ENCODE results near the gene LPIN3. TPM values are rescaled to one million over a fixed set of nuclear protein-coding genes. Genes with fewer than 3 reads are reported as not detected.
"Not testable (repeated sequence)": the region's sequence is repeated elsewhere in the genome, so short reads cannot be mapped to it uniquely, and the experiment has no call there.

LPIN3 gene
- total RNA-seq, 1 experiment from 2014 or later = 27.9 TPM

GRCh38 chr20:41308726-41309413 lies 31.8 kb upstream of the LPIN3 start:
- CTCF ChIA-PET = interaction anchor here (0.5 kb wide), 1 partner anchor 34 kb away, joined by 3 read pairs; no protein-coding TSS in a partner anchor
- Histone ChIP-seq H3K4me3 (ENCODE audit: low read length) (no peak overlapping the region), H3K4me2 (ENCODE audit: low read length) (no peak overlapping the region), H3K27ac (ENCODE audit: low read length) (no peak overlapping the region), H2AFZ (ENCODE audit: low read length) (no peak overlapping the region), H3K27me3 (ENCODE audit: low read length) (no peaks in the 10 kb centered on the region), H3F3A (ENCODE audit: low read length, unreplicated experiment) (no peaks in the 10 kb centered on the region), H3K79me2 (ENCODE audit: low read length) (peaks cover 52% of the 10 kb centered on the region), H4K20me1 (ENCODE audit: low read length) (no peaks in the 10 kb centered on the region), H3K9me3 (ENCODE audit: low read length) (no peaks in the 10 kb centered on the region), H3K9ac (ENCODE audit: low read length) (no peak overlapping the region), H3K9me2 (replicated peaks; ENCODE audit: low read length) (no peaks in the 10 kb centered on the region), H3K36me3 (ENCODE audit: low read depth, low read length) (0 out of 2 replicates have a peak, but pooled peaks cover 6% of the 10 kb centered on the region), H3K4me1 (ENCODE audit: insufficient read depth, low read length) (peaks cover 10% of the 10 kb centered on the region; the same call in 1 of the 2 replicates)
- POLR2A ChIA-PET (ENCODE audit: unreplicated experiment) = no interaction called here
- intact Hi-C loops (cut with micrococcal nuclease) = no loop called here
- no TSS peak for BruUV-seq (replicated peaks)
- no peak for ATAC-seq
- TF ChIP-seq EZH2 (IDR thresholded peaks at IDR 0.05; ENCODE audit: low read length, unreplicated experiment) (no peak), EZH2phosphoT487 (IDR thresholded peaks at IDR 0.05; ENCODE audit: borderline replicate concordance, low read length) (no peak), CTCF (conservative IDR thresholded peaks at IDR 0.05; ENCODE audit: low read depth, low read length) (no peak)
- DNase-seq = no peak

- H4K20me1 ChIP-seq (ENCODE audit: low read length) = no peaks in the 10 kb centered on the region
- 0 out of 2 replicates have a peak, but pooled peaks cover 6% of the 10 kb centered on the region for H3K36me3 ChIP-seq (ENCODE audit: low read depth, low read length)
- peaks cover 8% of the 10 kb centered on the region; the same call in 1 of the 2 replicates for H3K4me1 ChIP-seq (ENCODE audit: insufficient read depth, low read length)
- ATAC-seq (peak; percentile 67), DNase-seq (peak; percentile 50)
- peaks cover 53% of the 10 kb centered on the region for H3K79me2 ChIP-seq (ENCODE audit: low read length)
- no peaks in the 10 kb centered on the region for H3K27me3 ChIP-seq (ENCODE audit: low read length)
- intact Hi-C loops (cut with micrococcal nuclease) = no loop called here
- no peak overlapping the region for H2AFZ ChIP-seq (ENCODE audit: low read length)
- CTCF ChIA-PET = no interaction called here
- H3K4me3 ChIP-seq (ENCODE audit: low read length) = no peak overlapping the region
- no peak overlapping the region for H3K27ac ChIP-seq (ENCODE audit: low read length)
- BruUV-seq (replicated peaks) = no TSS peak
- H3K9me2 ChIP-seq (replicated peaks; ENCODE audit: low read length) = no peaks in the 10 kb centered on the region
- no peaks in the 10 kb centered on the region for H3K9me3 ChIP-seq (ENCODE audit: low read length)
- H3F3A ChIP-seq (ENCODE audit: low read length, unreplicated experiment) = no peaks in the 10 kb centered on the region
- POLR2A ChIA-PET (ENCODE audit: unreplicated experiment) = no interaction called here
- TF ChIP-seq EZH2 (IDR thresholded peaks at IDR 0.05; ENCODE audit: low read length, unreplicated experiment) (no peak), EZH2phosphoT487 (IDR thresholded peaks at IDR 0.05; ENCODE audit: borderline replicate concordance, low read length) (no peak), CTCF (conservative IDR thresholded peaks at IDR 0.05; ENCODE audit: low read depth, low read length) (no peak)
- H3K4me2 ChIP-seq (ENCODE audit: low read length) = no peak overlapping the region
- no peak overlapping the region for H3K9ac ChIP-seq (ENCODE audit: low read length)
Measured at GRCh38 chr20:41309817-41310216, 30.8 kb upstream of the LPIN3 start.

GRCh38 chr20:41312009-41312408 lies 28.6 kb upstream of the LPIN3 start:
- intact Hi-C loops (cut with micrococcal nuclease) = not testable (repeated sequence)

More at GRCh38 chr20:41312009-41312408, 28.6 kb upstream of the LPIN3 start:
- H3K9me3 ChIP-seq (ENCODE audit: low read length); CTCF ChIA-PET; H4K20me1 ChIP-seq (ENCODE audit: low read length); H3K27ac ChIP-seq (ENCODE audit: low read length); DNase-seq; H3K9ac ChIP-seq (ENCODE audit: low read length); H3K4me2 ChIP-seq (ENCODE audit: low read length); BruUV-seq (replicated peaks); ATAC-seq; H3K36me3 ChIP-seq (ENCODE audit: low read depth, low read length); H3F3A ChIP-seq (ENCODE audit: low read length, unreplicated experiment); H3K4me3 ChIP-seq (ENCODE audit: low read length); H3K27me3 ChIP-seq (ENCODE audit: low read length); H3K9me2 ChIP-seq (replicated peaks; ENCODE audit: low read length); H2AFZ ChIP-seq (ENCODE audit: low read length): not testable (repeated sequence)
- POLR2A ChIA-PET (ENCODE audit: unreplicated experiment) = interaction anchor here (0.6 kb wide), 1 partner anchor 40 kb away, joined by 5 read pairs; no protein-coding TSS in a partner anchor
- Histone ChIP-seq H3K4me1 (ENCODE audit: insufficient read depth, low read length) (peaks cover 18% of the 10 kb centered on the region), H3K79me2 (ENCODE audit: low read length) (peaks cover 62% of the 10 kb centered on the region)

Data from PC-3 (cell line).